Measurements from ENCODE around the gene ACADS. TPM values are rescaled to one million over a fixed set of nuclear protein-coding genes. Genes with fewer than 3 reads are reported as not detected.

The ACADS gene
- total RNA-seq, 1 experiment from 2014 or later = 12.5 TPM

- Histone ChIP-seq H3K4me1 (peaks cover 28% of the 10 kb centered on the region), H3K27me3 (replicated peaks; ENCODE audit: control insufficient read depth, insufficient read depth, low read length) (no peaks in the 10 kb centered on the region), H3K9me3 (no peaks in the 10 kb centered on the region), H3K36me3 (ENCODE audit: control insufficient read depth, insufficient read depth, low read length) (peaks cover 3% of the 10 kb centered on the region; the same call in 1 of the 2 replicates), H3K4me3 (ENCODE audit: low read depth, low read length) (no peak overlapping the region)
- H3K27me3 Mint-ChIP-seq (ENCODE audit: insufficient read depth, unreplicated experiment) = no peaks in the 10 kb centered on the region
- H3K9me3 Mint-ChIP-seq (ENCODE audit: unreplicated experiment) = no peaks in the 10 kb centered on the region
- no TSS peak for BruUV-seq (replicated peaks)
- no peak overlapping the region for H3K27ac Mint-ChIP-seq (ENCODE audit: unreplicated experiment)
- peaks cover 70% of the 10 kb centered on the region for H3K36me3 Mint-ChIP-seq (ENCODE audit: insufficient read depth, unreplicated experiment)
- no peak for DNase-seq
- ChIA-PET CTCF (interaction anchor here (1.3 kb wide), 1 partner anchor 50 kb away, joined by 4 read pairs; no protein-coding TSS in a partner anchor), POLR2A (no interaction called here)
- intact Hi-C loops (cut with micrococcal nuclease; ENCODE audit: unreplicated experiment) = no loop called here
- no peak for TF ChIP-seq CTCF (IDR thresholded peaks at IDR 0.05; ENCODE audit: insufficient read depth in 1 of 2, low read depth in 1 of 2, low read length in 1 of 2, severe bottlenecking in 1 of 2, unreplicated experiment in 1 of 2)
- H3K4me1 Mint-ChIP-seq (ENCODE audit: low read depth, unreplicated experiment) = peaks cover 21% of the 10 kb centered on the region
- no peak overlapping the region for H3K4me3 Mint-ChIP-seq (ENCODE audit: unreplicated experiment)
Observed at GRCh38 chr12:120698665-120699064, 27.0 kb upstream of the ACADS start.

- Histone ChIP-seq H3K4me1 (peaks cover 28% of the 10 kb centered on the region), H3K9me3 (no peaks in the 10 kb centered on the region), H3K4me3 (ENCODE audit: low read depth, low read length) (no peak overlapping the region), H3K36me3 (ENCODE audit: control insufficient read depth, insufficient read depth, low read length) (peaks cover 3% of the 10 kb centered on the region; the same call in 1 of the 2 replicates), H3K27me3 (replicated peaks; ENCODE audit: control insufficient read depth, insufficient read depth, low read length) (no peaks in the 10 kb centered on the region)
- H3K4me3 Mint-ChIP-seq (ENCODE audit: unreplicated experiment) = no peak overlapping the region
- no TSS peak for BruUV-seq (replicated peaks)
- DNase-seq = no peak
- peaks cover 21% of the 10 kb centered on the region for H3K4me1 Mint-ChIP-seq (ENCODE audit: low read depth, unreplicated experiment)
- H3K9me3 Mint-ChIP-seq (ENCODE audit: unreplicated experiment) = no peaks in the 10 kb centered on the region
- no peaks in the 10 kb centered on the region for H3K27me3 Mint-ChIP-seq (ENCODE audit: insufficient read depth, unreplicated experiment)
- ChIA-PET CTCF (interaction anchor here (1.3 kb wide), 1 partner anchor 51 kb away, joined by 4 read pairs; no protein-coding TSS in a partner anchor), POLR2A (no interaction called here)
- H3K36me3 Mint-ChIP-seq (ENCODE audit: insufficient read depth, unreplicated experiment) = peaks cover 63% of the 10 kb centered on the region
- intact Hi-C loops (cut with micrococcal nuclease; ENCODE audit: unreplicated experiment) = no loop called here
- no peak overlapping the region for H3K27ac Mint-ChIP-seq (ENCODE audit: unreplicated experiment)
- no peak for TF ChIP-seq CTCF (IDR thresholded peaks at IDR 0.05; ENCODE audit: insufficient read depth in 1 of 2, low read depth in 1 of 2, low read length in 1 of 2, severe bottlenecking in 1 of 2, unreplicated experiment in 1 of 2)
Observed at GRCh38 chr12:120699553-120699952, 26.1 kb upstream of the ACADS start.

- intact Hi-C loops (cut with micrococcal nuclease; ENCODE audit: unreplicated experiment) = no loop called here
- Mint-ChIP-seq H3K27me3 (ENCODE audit: insufficient read depth, unreplicated experiment) (no peaks in the 10 kb centered on the region), H3K9me3 (ENCODE audit: unreplicated experiment) (no peaks in the 10 kb centered on the region), H3K4me1 (ENCODE audit: low read depth, unreplicated experiment) (peaks cover 18% of the 10 kb centered on the region), H3K36me3 (ENCODE audit: insufficient read depth, unreplicated experiment) (peaks cover 50% of the 10 kb centered on the region), H3K27ac (ENCODE audit: unreplicated experiment) (no peak overlapping the region), H3K4me3 (ENCODE audit: unreplicated experiment) (no peak overlapping the region)
- no peak for DNase-seq
- TF ChIP-seq CTCF (IDR thresholded peaks at IDR 0.05; ENCODE audit: insufficient read depth in 1 of 2, low read depth in 1 of 2, low read length in 1 of 2, severe bottlenecking in 1 of 2, unreplicated experiment in 1 of 2) = no peak
- no peak overlapping the region for H3K4me3 ChIP-seq (ENCODE audit: low read depth, low read length)
- no TSS peak for BruUV-seq (replicated peaks)
- ChIA-PET CTCF (interaction anchor here (1.1 kb wide), 1 partner anchor 11 kb away, joined by 3 read pairs; no protein-coding TSS in a partner anchor), POLR2A (no interaction called here)
- peaks cover 19% of the 10 kb centered on the region for H3K4me1 ChIP-seq
- peaks cover 1% of the 10 kb centered on the region; the same call in 1 of the 2 replicates for H3K36me3 ChIP-seq (ENCODE audit: control insufficient read depth, insufficient read depth, low read length)
- H3K9me3 ChIP-seq = no peaks in the 10 kb centered on the region
- H3K27me3 ChIP-seq (replicated peaks; ENCODE audit: control insufficient read depth, insufficient read depth, low read length) = no peaks in the 10 kb centered on the region
Observed at GRCh38 chr12:120700886-120701285, 24.7 kb upstream of the ACADS start.

Data from Caco-2 (cell line).